H7 (cell line): ENCODE data around the gene MINAR1. TPM values are rescaled to one million over a fixed set of nuclear protein-coding genes. Genes with fewer than 3 reads are reported as not detected.

Source experiments
- DNase-seq: peaks from one replicate; pipeline ENCODE4 v3.0.0; 2012
- H3K27me3 ChIP-seq: 2 replicates; pipeline ENCODE4 v1.6.0; 2011; ENCODE audit warnings: mild to moderate bottlenecking, low read length; ENCODE audit not compliant: control insufficient read depth, insufficient read depth
- H3K36me3 ChIP-seq: replicated peaks from 2 replicates; pipeline ENCODE4 v1.5.1; 2011; ENCODE audit warnings: low read length; ENCODE audit not compliant: control insufficient read depth, insufficient read depth
- H3K4me3 ChIP-seq: 2 replicates; pipeline ENCODE4 v1.5.1; 2011; ENCODE audit warnings: low read depth, mild to moderate bottlenecking, control low read depth, low read length, moderate library complexity; ENCODE audit not compliant: insufficient read depth
- total RNA-seq: library from RNA; depleted of rRNA; stranded (reverse); fragments of >200 nt; shearing (Covaris generic); gene quantifications from 2 replicates; pipeline ENCODE4 v1.2.3, GENCODE V29; 2014; rRNA removed

Gene MINAR1
- total RNA-seq = 1.0 and 1.1 TPM in 2 replicates

GRCh38 chr15:79431636-79432344, at the start of gene MINAR1:
TSS of gene MINAR1 (plus strand) at chr15:79432336. CDS start at chr15:79456148, 23,812 bp downstream.
- DNase-seq = peak; percentile 76
- Histone ChIP-seq H3K36me3 (no peaks in the 10 kb centered on the region), H3K4me3 (peak within 1 kb of the TSS; percentile 54), H3K27me3 (peaks cover 56% of the 10 kb centered on the region)

GRCh38 chr15:79394231-79394630, 37.9 kb upstream of the MINAR1 start:
- no peaks in the 10 kb centered on the region for H3K36me3 ChIP-seq
- no peaks in the 10 kb centered on the region for H3K27me3 ChIP-seq
- H3K4me3 ChIP-seq = no peak overlapping the region
- no peak for DNase-seq

DNA sequence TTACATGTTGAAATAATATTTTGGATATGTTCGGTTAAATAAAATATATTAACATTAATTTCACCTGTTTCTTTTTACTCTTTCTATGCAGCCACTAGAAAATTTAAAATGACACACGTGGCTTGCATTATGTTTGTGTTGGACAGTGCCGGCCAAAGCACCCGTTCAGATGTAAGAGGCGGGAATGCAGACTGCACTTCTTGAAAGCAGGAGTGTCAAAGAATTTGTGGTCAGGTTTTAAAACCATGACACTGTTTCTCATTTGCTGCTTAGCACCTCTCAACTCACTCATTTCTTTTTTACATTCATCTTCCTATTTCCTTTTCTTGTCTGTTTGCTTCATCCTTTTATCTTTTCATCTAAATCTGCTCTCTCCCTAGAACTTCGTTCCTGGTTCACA, 35.3 kb upstream of the MINAR1 start:
- Histone ChIP-seq H3K4me3 (no peak overlapping the region), H3K27me3 (no peaks in the 10 kb centered on the region; the same call in 1 of the 2 replicates), H3K36me3 (no peaks in the 10 kb centered on the region)
- no peak for DNase-seq

GRCh38 chr15:79397269-79397910, 34.7 kb upstream of the MINAR1 start:
- Histone ChIP-seq H3K36me3 (no peaks in the 10 kb centered on the region), H3K4me3 (no peak overlapping the region), H3K27me3 (no peaks in the 10 kb centered on the region; the same call in 1 of the 2 replicates)
- no peak for DNase-seq

DNA sequence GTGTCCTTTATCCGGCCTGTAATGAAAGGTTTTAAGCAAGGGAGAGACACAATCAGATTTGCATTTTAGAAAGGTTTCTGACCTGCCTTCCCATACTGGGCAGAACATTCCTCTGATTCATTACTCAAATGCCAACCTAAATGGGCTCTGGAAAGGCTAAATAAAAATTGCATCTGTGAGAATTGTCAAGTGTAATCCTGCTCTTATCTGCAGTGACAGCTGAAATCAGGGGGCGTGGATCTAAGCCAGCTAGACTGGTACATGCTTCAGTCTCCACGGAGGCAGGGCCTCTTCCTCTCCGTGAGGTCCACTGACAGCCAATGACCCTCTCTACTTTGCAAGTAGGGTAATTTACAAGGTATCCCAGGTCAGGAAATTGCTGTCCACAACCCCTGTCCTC, 32.5 kb upstream of the MINAR1 start:
- no peaks in the 10 kb centered on the region for H3K36me3 ChIP-seq
- no peak overlapping the region for H3K4me3 ChIP-seq
- no peaks in the 10 kb centered on the region; the same call in 1 of the 2 replicates for H3K27me3 ChIP-seq
- no peak for DNase-seq

DNA sequence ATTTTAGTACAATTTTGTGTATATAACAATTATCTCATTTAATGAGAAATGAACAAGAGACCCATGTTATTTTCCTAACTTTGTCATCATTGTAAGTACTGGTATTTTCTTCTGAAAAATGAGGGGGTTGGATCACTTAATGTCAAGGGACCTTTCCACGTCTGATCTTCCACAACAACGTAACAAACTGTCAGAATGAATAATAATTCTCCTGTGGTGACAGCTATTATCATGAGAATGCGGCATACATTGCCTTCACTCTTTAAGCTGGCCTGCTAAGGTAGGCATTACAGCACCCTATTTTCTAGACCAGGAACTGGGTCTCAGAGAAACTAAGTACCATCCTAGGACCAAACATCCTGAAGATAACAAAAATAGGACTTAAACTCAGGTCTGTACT, 31.5 kb upstream of the MINAR1 start:
- H3K4me3 ChIP-seq = no peak overlapping the region
- DNase-seq = no peak
- no peaks in the 10 kb centered on the region for H3K36me3 ChIP-seq
- no peaks in the 10 kb centered on the region; the same call in 1 of the 2 replicates for H3K27me3 ChIP-seq

- no peaks in the 10 kb centered on the region for H3K36me3 ChIP-seq
- H3K4me3 ChIP-seq = no peak overlapping the region
- H3K27me3 ChIP-seq = no peaks in the 10 kb centered on the region; the same call in 1 of the 2 replicates
- DNase-seq = no peak
These were observed 30.8 kb upstream of the MINAR1 start for GRCh38 chr15:79401301-79401700.

- no peak for DNase-seq
- Histone ChIP-seq H3K4me3 (no peak overlapping the region), H3K27me3 (no peaks in the 10 kb centered on the region; the same call in 1 of the 2 replicates), H3K36me3 (no peaks in the 10 kb centered on the region)
These were observed 30.0 kb upstream of the MINAR1 start for GRCh38 chr15:79402136-79402535.

GRCh38 chr15:79403501-79403900, 28.6 kb upstream of the MINAR1 start:
- no peak overlapping the region for H3K4me3 ChIP-seq
- no peaks in the 10 kb centered on the region for H3K36me3 ChIP-seq
- DNase-seq = no peak
- H3K27me3 ChIP-seq = no peaks in the 10 kb centered on the region; the same call in 1 of the 2 replicates

DNA sequence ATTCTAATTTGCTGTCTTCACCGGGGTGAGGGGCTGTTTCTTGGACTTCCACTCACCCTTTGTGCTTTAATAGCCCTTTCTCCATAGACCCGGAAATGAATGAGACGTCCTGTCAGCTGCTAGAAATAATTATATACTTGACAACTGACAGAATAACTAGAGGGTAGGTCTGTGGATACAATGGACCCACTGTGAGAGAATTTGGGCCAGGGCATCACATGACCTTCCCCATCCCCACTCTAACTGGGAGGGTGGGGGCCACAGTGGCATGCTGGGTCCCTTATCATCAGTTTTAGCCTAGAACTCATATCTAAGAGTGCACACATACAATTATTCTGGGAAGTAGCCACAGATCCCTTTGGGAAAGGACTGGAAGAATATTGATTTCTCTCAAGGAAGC, 25.9 kb upstream of the MINAR1 start:
- no peaks in the 10 kb centered on the region; the same call in 1 of the 2 replicates for H3K27me3 ChIP-seq
- DNase-seq = no peak
- H3K36me3 ChIP-seq = no peaks in the 10 kb centered on the region
- no peak overlapping the region for H3K4me3 ChIP-seq

- H3K27me3 ChIP-seq = no peaks in the 10 kb centered on the region
- H3K36me3 ChIP-seq = no peaks in the 10 kb centered on the region
- no peak for DNase-seq
- no peak overlapping the region for H3K4me3 ChIP-seq
These were observed 24.1 kb upstream of the MINAR1 start for GRCh38 chr15:79408041-79408440.

GRCh38 chr15:79410237-79410636, 21.9 kb upstream of the MINAR1 start:
- Histone ChIP-seq H3K27me3 (no peaks in the 10 kb centered on the region), H3K4me3 (no peak overlapping the region), H3K36me3 (no peaks in the 10 kb centered on the region)
- DNase-seq = no peak

- Histone ChIP-seq H3K4me3 (no peak overlapping the region), H3K36me3 (no peaks in the 10 kb centered on the region), H3K27me3 (no peaks in the 10 kb centered on the region)
- no peak for DNase-seq
These were observed 20.1 kb upstream of the MINAR1 start for GRCh38 chr15:79412010-79412409.

GRCh38 chr15:79412429-79412828, 19.7 kb upstream of the MINAR1 start:
- H3K36me3 ChIP-seq = no peaks in the 10 kb centered on the region
- DNase-seq = no peak
- H3K4me3 ChIP-seq = no peak overlapping the region
- no peaks in the 10 kb centered on the region for H3K27me3 ChIP-seq

- DNase-seq = no peak
- Histone ChIP-seq H3K36me3 (no peaks in the 10 kb centered on the region), H3K27me3 (no peaks in the 10 kb centered on the region), H3K4me3 (no peak overlapping the region)
These were observed 15.3 kb upstream of the MINAR1 start for GRCh38 chr15:79416876-79417275.
